Measurements from ENCODE around the gene LANCL2.

DNA sequence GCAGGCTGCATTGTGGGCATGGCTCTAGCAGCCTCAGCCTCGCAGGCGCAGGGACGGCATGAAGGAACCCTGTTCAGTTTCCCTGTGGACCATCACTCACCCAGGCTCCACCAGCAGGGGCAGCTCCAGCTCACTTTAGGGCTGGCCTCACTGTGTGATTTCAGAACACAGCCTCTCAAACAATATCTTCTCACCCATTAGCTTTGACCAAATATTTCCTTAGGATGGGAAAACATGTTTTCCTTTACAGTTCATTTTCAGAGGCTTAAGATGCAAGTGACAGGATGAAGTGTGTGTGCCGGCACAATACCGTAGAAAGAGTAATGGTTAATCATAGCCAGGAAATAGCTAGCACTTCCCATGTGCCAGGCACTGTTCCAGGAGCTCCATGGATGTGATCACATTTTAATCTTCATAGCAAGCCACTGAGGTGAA is 58.2 kb downstream of the LANCL2 start:
- no peak for TF ChIP-seq EP300 (IDR thresholded peaks at IDR 0.05)
- TF ChIP-seq, protein P1, sequence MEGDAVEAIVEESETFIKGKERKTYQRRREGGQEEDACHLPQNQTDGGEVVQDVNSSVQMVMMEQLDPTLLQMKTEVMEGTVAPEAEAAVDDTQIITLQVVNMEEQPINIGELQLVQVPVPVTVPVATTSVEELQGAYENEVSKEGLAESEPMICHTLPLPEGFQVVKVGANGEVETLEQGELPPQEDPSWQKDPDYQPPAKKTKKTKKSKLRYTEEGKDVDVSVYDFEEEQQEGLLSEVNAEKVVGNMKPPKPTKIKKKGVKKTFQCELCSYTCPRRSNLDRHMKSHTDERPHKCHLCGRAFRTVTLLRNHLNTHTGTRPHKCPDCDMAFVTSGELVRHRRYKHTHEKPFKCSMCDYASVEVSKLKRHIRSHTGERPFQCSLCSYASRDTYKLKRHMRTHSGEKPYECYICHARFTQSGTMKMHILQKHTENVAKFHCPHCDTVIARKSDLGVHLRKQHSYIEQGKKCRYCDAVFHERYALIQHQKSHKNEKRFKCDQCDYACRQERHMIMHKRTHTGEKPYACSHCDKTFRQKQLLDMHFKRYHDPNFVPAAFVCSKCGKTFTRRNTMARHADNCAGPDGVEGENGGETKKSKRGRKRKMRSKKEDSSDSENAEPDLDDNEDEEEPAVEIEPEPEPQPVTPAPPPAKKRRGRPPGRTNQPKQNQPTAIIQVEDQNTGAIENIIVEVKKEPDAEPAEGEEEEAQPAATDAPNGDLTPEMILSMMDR (IDR thresholded peaks at IDR 0.05), result no peak
- no peak for TF ChIP-seq POLR2AphosphoS5 (IDR thresholded peaks at IDR 0.05)
- no peak for TF ChIP-seq POLR2A (IDR thresholded peaks at IDR 0.05)
